Keratinocyte (primary cell): ENCODE results near the gene FAM153A. TPM values are rescaled to one million over a fixed set of nuclear protein-coding genes. Genes with fewer than 3 reads are reported as not detected.
A peak's percentile ranks its signal among the peaks of the same experiment; 100 is the strongest.
"Not testable (repeated sequence)": the region's sequence is repeated elsewhere in the genome, so short reads cannot be mapped to it uniquely, and the experiment has no call there.

Experiments
- DNase-seq: peaks from one replicate; pipeline ENCODE4 v3.0.0-alpha.2; 2011; ENCODE audit warnings: low read depth, missing footprints, low spot score
- FAIRE-seq: peaks from 2 replicates; lab custom pipeline; 2011; peaks lifted over from hg19 to GRCh38; lab: Jason Lieb, UNC
- H2AFZ ChIP-seq: 2 replicates; pipeline ENCODE4 v1.6.0; 2012; ENCODE audit warnings: low read length, control low read depth, inconsistent platforms; ENCODE audit not compliant: control insufficient read depth
- H3K27ac ChIP-seq: 2 replicates; pipeline ENCODE4 v1.5.1; 2011; ENCODE audit warnings: low read length; ENCODE audit not compliant: control insufficient read depth, insufficient read depth
- H3K27me3 ChIP-seq: 3 replicates; pipeline ENCODE4 v1.6.0; 2011; ENCODE audit warnings: low read length; ENCODE audit not compliant: control insufficient read depth, insufficient read depth; ENCODE audit errors: extremely low read depth
- H3K36me3 ChIP-seq, 2 experiments: 2 replicates in 1 of 2; 3 replicates in 1 of 2; pipeline ENCODE4 v1.5.1; 2011; ENCODE audit warnings: low read length in 2 of 2, mild to moderate bottlenecking in 1 of 2; ENCODE audit not compliant: control insufficient read depth in 2 of 2, insufficient read depth in 2 of 2; ENCODE audit errors: extremely low read depth in 1 of 2
- H3K4me1 ChIP-seq: 3 replicates; pipeline ENCODE4 v1.5.1; 2011; ENCODE audit warnings: low read length; ENCODE audit not compliant: control insufficient read depth, insufficient read depth; ENCODE audit errors: extremely low read depth
- H3K4me2 ChIP-seq: 3 replicates; pipeline ENCODE4 v1.6.0; 2011; ENCODE audit warnings: low read depth, low read length; ENCODE audit not compliant: control insufficient read depth, insufficient read depth; ENCODE audit errors: extremely low read depth
- H3K4me3 ChIP-seq, 3 experiments: fragments of 200-600 bp in 1 of 3; sonication (generic) in 1 of 3; 2 replicates in 2 of 3; 3 replicates in 1 of 3; pipeline ENCODE4 v1.5.1; 2011 to 2016; ENCODE audit warnings: low read length in 3 of 3, mild to moderate bottlenecking in 3 of 3, control low read depth in 2 of 3, inconsistent platforms in 1 of 3, low read depth in 1 of 3, mixed read lengths in 1 of 3, mixed run types in 1 of 3, moderate library complexity in 1 of 3; ENCODE audit not compliant: control insufficient read depth in 2 of 3, insufficient read depth in 2 of 3; ENCODE audit errors: extremely low read depth in 1 of 3
- H3K79me2 ChIP-seq: 2 replicates; pipeline ENCODE4 v1.6.0; 2012; ENCODE audit warnings: low read length; ENCODE audit not compliant: control insufficient read depth, insufficient read depth
- H3K9ac ChIP-seq: 3 replicates; pipeline ENCODE4 v1.6.0; 2011; ENCODE audit warnings: low read length; ENCODE audit not compliant: control insufficient read depth, insufficient read depth; ENCODE audit errors: extremely low read depth
- H3K9me1 ChIP-seq: 3 replicates; pipeline ENCODE4 v1.6.0; 2011; ENCODE audit warnings: low read length; ENCODE audit not compliant: control insufficient read depth, insufficient read depth; ENCODE audit errors: extremely low read depth
- H3K9me3 ChIP-seq: 2 replicates; pipeline ENCODE4 v1.5.1; 2012; ENCODE audit warnings: low read depth, low read length; ENCODE audit not compliant: control insufficient read depth
- H4K20me1 ChIP-seq: 3 replicates; pipeline ENCODE4 v1.6.0; 2011; ENCODE audit warnings: low read length; ENCODE audit not compliant: control insufficient read depth, insufficient read depth; ENCODE audit errors: extremely low read depth
- dilution Hi-C: fragments of 300-500 bp; cut with MboI; formaldehyde crosslinking; loops from one replicate; pipeline ENCODE4 v1.7.0; 2020; ENCODE audit warnings: low sequenced_read_pairs; ENCODE audit not compliant: extremely low pct_ligation_motif_present
- polyA plus RNA-seq, 5 experiments: library from polyadenylated mRNA; depleted of rRNA in 3 of 5; stranded (reverse) in 3 of 5; stranded (forward) in 1 of 5; unstranded in 1 of 5; fragments of >200 nt; gene quantifications; 1 replicate in 1 of 5; 2 replicates in 3 of 5; 3 replicates in 1 of 5; pipeline versions ENCODE4 v1.2.1 to v1.2.3, GENCODE V29; 2011 to 2012; ENCODE audit warnings: missing spikeins in 2 of 5, low read depth in 1 of 5, low replicate concordance in 1 of 5

FAM153A gene
- polyA plus RNA-seq, 1 donor (not counting 4 experiments of a cell fraction or from before 2014, with no cell fraction given) = 0.01 TPM

DNA sequence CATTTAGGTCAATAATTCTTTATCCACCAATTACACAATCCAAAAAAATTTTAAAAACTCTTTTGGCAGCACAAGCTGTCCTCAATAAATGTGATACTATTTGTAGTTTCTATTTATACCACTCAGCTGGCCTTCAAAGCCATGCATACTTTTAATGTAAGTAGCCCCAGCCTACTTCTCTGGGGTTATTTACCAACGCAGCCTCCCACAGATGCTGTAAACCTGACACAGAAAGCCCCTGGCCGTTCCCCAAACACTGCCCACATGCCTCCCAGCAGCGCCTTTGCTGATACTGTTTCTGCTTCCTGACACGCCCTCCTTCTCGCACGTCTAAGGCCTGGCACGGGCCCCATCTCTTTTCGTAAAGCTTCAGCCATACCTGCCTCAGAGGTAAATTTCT is 62.7 kb downstream of the FAM153A start:
- H3K27ac ChIP-seq, DNase-seq, FAIRE-seq, H3K79me2 ChIP-seq, H3K9me3 ChIP-seq, H2AFZ ChIP-seq, H3K4me3 ChIP-seq, H3K4me1 ChIP-seq, H3K27me3 ChIP-seq, H4K20me1 ChIP-seq, H3K9ac ChIP-seq, H3K9me1 ChIP-seq, dilution Hi-C loops, H3K36me3 ChIP-seq, H3K4me2 ChIP-seq: not testable (repeated sequence)

DNA sequence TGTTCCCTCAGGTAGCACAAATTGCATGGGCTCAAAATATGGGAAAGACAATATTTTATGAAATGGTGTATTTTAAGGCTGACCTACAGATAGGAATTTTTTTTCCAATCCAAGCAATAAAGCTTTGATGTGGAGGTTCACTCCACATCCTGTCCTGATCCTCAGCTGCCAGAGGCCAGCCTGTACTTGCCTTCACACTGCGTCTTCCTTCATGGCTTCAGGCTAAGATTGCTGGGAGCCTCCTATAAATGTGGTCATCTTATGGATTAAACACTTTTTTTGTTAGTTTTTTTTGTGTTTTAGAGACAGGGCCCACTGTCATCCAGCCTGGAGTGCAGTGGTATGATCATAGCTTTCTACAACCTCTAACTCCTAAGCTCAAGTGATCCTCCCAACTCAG is 67.3 kb downstream of the FAM153A start:
- H3K4me3 ChIP-seq, H3K4me2 ChIP-seq, H3K4me1 ChIP-seq, H3K9me3 ChIP-seq, DNase-seq, H4K20me1 ChIP-seq, H3K9me1 ChIP-seq, H3K79me2 ChIP-seq, H3K27me3 ChIP-seq, H3K27ac ChIP-seq, H3K36me3 ChIP-seq, dilution Hi-C loops, H3K9ac ChIP-seq, H2AFZ ChIP-seq: not testable (repeated sequence)
- peak; percentile 78 for FAIRE-seq

DNA sequence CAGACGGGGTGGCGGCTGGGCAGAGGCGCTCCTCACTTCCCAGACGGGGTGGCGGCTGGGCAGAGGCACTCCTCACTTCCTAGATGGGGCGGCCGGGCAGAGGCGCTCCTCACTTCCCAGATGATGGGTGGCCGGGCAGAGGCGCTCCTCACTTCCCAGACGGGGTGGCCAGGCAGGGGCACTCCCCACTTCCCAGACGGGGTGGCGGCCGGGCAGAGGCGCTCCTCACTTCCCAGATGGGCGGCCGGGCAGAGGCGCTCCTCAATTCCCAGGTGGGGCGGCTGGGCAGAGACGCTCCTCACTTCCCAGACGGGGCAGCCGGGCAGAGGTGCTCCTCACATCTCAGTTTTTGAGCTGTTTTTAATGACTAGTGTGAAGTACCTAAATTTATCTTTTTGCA is 86.6 kb downstream of the FAM153A start:
- H3K27ac ChIP-seq, H3K4me3 ChIP-seq, H3K4me2 ChIP-seq, H4K20me1 ChIP-seq, H3K9me3 ChIP-seq, FAIRE-seq, H2AFZ ChIP-seq, H3K9ac ChIP-seq, H3K79me2 ChIP-seq, H3K4me1 ChIP-seq, H3K27me3 ChIP-seq, H3K9me1 ChIP-seq, dilution Hi-C loops, H3K36me3 ChIP-seq, DNase-seq: not testable (repeated sequence)

DNA sequence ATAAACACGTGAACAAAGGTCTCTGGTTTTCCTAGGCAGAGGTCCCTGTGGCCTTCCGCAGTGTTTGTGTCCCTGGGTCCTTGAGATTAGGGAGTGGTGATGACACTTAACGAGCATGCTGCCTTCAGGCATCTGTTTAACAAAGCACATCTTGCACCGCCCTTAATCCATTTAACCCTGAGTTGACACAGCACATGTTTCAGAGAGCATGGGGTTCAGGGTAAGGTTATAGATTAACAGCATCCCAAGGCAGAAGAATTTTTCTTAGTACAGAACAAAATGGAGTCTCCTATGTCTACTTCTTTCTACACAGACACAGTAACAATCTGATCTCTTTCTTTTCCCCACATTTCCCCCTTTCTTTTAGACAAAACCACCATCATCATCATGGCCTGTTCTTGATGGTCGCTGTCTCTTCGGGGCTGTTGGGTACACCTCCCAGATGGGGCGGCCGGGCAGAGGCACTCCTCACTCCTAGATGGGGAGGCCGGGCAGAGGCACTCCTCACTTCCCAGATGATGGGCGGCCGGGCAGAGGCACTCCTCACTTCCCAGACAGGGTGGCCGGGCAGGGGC is 87.3 kb downstream of the FAM153A start:
- H3K9ac ChIP-seq, dilution Hi-C loops, H3K79me2 ChIP-seq, H2AFZ ChIP-seq, H3K9me1 ChIP-seq, H3K4me1 ChIP-seq, H3K4me3 ChIP-seq, H3K27me3 ChIP-seq, H3K4me2 ChIP-seq, H3K27ac ChIP-seq, H3K9me3 ChIP-seq, H3K36me3 ChIP-seq, DNase-seq, H4K20me1 ChIP-seq, FAIRE-seq: not testable (repeated sequence)

DNA sequence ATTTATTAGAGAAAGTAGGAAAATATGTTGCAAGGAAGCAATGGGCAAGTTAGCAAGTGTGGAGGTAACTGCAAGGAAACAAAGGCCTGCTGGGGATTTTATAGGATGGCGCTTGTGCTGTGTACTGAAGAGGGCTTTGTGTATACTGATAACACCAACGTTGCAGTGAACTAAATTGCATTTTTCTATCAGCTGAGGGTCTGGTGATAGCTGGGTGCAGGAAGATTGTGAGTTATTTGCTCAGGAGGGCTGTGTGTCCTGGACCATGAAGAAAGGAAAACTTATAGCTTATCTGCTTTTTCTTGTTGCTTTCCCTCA is 88.2 kb downstream of the FAM153A start:
- H3K36me3 ChIP-seq, H3K27ac ChIP-seq, H3K9me1 ChIP-seq, FAIRE-seq, H3K9me3 ChIP-seq, DNase-seq, H3K4me1 ChIP-seq, H3K9ac ChIP-seq, dilution Hi-C loops, H4K20me1 ChIP-seq, H3K4me2 ChIP-seq, H2AFZ ChIP-seq, H3K4me3 ChIP-seq, H3K27me3 ChIP-seq, H3K79me2 ChIP-seq: not testable (repeated sequence)
